GM19438 (cell line): Measurements from ENCODE around the gene KCNIP3.

ENCODE experiments used
- ATAC-seq: cut with Tn5 transposase; IDR thresholded peaks from one replicate; pipeline ENCODE4 v1.9.1; 2021; ENCODE audit warnings: low read depth; ENCODE audit not compliant: unreplicated experiment

KCNIP3 gene

DNA sequence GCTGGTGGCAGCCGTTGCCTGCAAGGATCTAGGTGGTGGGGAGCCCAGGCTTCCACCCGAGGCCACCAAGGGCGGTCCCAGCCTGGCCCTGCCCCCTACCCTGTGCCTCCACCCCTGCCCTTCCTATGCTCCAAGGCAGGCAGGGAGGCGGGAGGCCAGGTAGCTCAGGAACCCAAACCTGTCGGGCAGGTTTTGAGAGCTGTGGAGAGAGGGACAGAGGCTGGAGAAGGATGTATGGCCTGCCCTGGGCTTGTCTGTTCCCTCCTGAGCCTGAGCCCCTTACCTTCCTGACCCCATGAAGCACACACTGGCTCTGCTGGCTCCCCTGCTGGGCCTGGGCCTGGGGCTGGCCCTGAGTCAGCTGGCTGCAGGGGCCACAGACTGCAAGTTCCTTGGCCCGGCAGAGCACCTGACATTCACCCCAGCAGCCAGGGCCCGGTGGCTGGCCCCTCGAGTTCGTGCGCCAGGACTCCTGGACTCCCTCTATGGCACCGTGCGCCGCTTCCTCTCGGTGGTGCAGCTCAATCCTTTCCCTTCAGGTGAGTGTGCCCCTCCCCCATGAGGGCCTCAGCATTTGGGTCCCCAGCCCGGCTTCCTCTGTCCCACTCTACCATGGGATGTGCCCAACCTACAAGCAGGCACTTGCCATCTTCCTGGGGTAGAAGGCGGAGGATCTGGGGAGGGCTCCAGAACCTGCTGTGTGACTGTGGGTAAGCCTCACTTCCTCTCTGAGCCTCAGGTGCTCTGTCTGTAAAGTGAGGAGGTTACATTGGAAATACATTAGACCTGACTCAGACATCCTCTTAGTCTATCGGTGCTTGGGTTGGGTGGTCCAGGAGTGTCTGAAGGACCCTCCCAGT lies 22.6 kb upstream of the KCNIP3 start, which contains the start of gene PROM2:
TSS of gene PROM2 (plus strand) at position 159 of the 860 bp plus-strand sequence. CDS start at position 296, 137 bp downstream.
- ATAC-seq: no peak

DNA sequence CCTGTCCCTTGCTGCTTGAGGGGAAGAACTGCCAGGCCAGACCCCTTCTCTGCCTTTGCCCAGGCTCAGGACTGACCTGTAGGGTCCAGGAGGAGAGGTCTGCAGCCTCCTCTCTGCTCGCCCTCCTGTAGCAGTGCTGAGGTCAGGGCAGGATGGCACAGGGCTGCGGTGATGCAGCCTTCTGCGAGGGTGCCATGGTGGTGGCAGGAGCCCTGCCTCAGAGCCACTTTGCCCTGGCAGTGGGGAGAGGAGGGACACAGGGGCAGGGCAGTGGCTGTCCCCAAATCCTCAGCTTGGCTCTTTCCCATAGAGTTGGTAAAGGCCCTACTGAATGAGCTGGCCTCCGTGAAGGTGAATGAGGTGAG lies 22.0 kb upstream of the KCNIP3 start:
- ATAC-seq: no peak

DNA sequence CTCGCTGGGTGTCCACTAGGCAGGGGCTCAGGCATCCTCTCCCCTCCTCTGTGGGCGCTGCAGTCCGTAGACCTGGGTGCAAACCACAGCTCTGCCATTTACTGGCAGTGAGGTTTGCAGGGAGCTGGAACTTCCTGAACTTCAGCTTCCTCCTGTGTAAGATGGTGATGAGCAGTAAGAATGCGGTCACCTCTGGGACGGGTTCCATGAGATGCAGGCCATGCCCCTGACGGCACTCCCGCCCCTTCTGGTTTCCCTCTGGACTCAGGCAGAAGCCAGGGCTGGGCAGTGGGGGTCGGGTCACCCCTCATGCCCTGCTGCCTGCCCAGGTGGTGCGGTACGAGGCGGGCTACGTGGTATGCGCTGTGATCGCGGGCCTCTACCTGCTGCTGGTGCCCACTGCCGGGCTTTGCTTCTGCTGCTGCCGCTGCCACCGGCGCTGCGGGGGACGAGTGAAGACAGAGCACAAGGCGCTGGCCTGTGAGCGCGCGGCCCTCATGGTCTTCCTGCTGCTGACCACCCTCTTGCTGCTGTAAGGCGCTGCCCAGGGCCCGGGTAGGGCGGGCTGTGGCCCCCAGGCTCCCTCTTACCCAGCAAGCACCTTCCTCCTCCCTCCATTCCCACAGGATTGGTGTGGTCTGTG lies 21.4 kb upstream of the KCNIP3 start:
- no peak for ATAC-seq

DNA sequence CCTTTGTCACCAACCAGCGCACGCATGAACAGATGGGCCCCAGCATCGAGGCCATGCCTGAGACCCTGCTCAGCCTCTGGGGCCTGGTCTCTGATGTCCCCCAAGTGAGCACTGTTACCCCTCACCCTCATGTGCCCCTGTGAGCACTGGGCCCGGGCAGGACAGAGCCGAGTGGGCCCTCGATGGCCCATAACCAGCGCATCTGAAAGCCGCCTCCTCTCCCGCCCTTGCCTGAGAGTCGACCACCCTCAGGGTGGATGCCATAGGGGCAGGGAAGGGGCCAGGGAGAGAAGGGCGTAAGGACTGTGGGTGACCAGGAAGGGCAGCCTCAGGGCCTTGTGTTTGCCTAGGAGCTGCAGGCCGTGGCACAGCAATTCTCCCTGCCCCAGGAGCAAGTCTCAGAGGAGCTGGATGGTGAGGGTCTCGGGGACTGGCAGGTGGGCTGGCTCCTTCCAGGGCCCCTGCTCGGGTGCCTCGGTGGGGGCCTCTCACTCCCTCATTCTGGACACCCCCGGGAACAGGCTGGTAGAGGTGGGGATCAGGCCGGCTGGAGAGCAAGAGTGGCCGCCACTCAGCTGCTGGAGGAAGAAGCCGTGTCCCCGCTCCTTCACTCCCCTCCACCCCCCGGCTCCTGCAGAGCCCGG lies 20.8 kb upstream of the KCNIP3 start:
- no peak for ATAC-seq

DNA sequence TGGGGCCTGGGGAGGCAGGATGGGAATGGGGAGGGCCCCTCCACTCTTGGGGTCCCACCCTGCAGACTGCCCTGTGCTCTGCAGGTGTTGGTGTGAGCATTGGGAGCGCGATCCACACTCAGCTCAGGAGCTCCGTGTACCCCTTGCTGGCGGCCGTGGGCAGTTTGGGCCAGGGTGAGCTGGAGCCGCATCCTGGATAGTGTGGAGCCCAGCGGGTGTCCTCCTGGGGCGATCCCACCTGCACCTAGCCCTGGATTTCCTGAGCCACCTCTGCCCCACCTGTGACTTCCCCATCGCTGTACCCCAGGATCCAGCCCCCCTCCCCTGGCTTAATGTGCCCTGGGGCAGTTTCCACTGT lies 20.3 kb upstream of the KCNIP3 start:
- ATAC-seq: no peak

DNA sequence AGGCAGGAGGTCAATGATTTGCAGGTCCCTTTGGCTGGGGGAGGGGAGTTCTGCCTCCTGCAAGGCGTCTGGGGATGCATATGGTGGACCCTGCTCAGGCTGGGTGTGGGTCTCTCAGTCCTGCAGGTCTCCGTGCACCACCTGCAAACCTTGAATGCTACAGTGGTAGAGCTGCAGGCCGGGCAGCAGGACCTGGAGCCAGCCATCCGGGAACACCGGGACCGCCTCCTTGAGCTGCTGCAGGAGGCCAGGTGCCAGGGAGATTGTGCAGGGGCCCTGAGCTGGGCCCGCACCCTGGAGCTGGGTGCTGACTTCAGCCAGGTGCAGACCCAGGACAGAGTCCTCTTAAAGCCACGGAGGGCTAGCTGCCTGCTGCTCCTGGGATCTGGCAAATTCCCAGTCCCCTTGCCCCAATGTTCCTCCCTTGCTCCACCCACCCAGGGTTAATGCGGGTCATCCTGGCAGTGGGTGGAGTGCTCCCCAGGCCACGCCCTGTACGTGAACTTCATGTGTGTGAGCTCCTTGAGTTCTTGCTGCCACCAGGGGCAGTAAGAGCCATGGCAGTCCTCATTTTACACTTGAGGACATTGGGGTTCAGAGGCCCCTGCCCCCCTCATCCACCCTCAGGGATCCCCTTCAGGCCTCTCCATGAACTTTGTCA lies 19.8 kb upstream of the KCNIP3 start:
- ATAC-seq: no peak

DNA sequence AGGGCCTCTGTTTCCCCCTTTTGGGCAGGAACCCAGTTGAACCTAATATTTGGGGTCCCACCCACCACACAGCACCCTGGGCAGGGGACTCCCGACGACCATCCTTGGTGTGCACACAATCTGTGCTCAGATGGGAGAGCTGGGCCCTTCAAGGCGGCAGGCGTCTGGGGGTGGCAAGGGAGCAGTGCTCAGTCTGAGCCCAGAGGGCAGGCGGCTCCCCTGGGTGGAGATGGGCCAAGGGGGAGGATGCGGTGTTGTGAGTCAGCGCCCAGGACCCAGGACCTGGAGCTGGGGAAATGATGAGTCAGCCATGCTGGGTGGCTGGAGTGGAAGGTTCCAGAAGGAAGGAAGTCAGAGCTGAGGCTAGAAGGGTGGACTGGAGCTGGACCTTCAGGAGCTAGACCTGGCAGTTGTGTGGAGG lies 19.1 kb upstream of the KCNIP3 start:
- no peak for ATAC-seq

DNA sequence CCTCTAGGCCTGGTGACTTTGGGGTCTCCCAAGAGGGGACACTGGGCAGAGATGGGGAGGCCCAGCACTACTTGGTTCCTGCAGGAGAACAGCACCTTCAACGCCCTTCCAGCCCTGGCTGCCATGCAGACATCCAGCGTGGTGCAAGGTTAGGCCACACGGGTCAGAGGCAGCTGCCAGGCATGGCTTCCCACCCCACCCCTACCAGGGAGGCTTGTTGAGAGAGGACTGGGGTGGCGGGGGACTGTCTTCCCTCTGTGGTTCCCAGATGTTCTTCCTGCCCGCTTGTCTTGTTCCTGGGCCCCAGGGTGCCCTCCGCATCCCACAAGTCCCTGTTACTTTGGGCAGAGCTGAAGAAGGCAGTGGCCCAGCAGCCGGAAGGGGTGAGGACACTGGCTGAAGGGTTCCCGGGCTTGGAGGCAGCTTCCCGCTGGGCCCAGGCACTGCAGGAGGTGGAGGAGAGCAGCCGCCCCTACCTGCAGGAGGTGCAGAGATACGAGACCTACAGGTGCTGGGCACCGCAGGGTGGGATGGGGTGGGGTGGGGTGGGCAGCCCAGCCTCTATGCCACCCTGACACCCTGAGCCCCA lies 18.4 kb upstream of the KCNIP3 start:
- ATAC-seq: no peak

DNA sequence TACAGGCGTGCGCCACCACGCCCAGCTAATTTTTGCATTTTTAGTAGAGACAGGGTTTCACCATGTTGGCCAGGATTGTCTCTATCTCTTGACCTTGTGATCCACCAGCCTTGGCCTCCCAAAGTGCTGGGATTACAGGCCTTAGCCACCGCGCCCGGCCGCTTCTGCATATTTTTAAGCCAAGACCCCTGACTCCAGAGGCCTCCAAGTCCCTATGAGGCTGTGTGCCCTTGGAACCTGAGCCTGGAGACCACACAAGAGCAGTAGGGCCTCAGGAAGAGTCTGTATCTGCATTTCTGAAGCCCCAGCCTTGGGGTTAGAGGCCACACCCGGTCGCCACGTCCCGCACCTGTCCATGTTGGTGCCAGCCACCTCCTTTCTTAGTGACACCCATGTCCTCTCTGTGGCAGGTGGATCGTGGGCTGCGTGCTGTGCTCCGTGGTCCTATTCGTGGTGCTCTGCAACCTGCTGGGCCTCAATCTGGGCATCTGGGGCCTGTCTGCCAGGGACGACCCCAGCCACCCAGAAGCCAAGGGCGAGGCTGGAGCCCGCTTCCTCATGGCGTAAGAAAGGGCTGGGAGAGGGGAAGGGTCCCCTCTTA lies 17.6 kb upstream of the KCNIP3 start:
- ATAC-seq: no peak

DNA sequence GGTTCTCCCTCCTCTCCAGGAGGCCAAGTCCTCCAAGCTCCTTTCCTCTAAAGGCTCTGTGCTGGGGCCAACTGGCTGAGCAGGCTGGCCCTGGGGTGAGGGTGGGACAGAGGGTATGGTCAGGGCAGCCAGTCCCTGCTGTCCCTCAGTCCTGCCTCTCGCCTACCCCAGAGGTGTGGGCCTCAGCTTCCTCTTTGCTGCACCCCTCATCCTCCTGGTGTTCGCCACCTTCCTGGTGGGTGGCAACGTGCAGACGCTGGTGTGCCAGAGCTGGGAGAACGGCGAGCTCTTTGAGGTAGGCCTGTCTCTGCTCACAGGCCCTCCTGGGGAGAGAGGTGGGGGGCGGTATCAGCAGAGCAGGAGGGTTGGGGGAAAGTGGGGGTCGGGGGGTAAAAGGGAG lies 16.1 kb upstream of the KCNIP3 start:
- ATAC-seq: no peak

DNA sequence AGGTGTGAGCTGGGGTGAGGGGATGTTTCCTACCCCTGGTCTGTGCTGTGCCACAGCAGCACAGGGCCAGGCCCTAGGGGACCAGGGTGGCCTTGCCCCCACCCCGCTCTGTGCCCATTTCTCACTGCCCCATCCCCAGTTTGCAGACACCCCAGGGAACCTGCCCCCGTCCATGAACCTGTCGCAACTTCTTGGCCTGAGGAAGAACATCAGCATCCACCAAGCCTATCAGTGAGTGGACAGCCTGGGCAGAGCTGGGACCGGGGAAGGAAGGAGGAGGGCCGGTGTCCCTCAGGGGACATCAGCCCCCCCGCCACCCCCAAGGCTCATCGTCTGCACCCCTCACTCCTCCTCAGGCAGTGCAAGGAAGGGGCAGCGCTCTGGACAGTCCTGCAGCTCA lies 15.4 kb upstream of the KCNIP3 start:
- ATAC-seq: no peak

DNA sequence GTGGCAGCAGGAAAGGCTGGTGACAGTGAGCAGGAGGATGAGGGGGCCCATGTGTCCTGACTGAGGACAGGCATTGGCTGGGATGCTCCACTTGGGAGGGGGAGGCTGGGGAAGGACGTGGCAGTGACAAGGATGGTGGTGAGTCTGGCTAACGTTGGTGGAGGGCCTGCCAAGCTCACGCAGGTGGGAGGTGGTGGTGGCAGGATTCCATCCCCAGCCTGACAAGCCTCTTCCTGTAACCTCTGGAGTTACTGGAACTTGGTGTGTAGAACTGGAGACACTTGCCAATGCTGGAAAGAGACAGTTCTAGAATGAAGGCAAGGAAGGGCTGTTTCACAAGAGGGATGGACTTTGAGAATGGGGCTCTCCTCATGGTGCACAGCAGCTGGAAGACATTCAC lies 14.7 kb upstream of the KCNIP3 start:
- no peak for ATAC-seq

DNA sequence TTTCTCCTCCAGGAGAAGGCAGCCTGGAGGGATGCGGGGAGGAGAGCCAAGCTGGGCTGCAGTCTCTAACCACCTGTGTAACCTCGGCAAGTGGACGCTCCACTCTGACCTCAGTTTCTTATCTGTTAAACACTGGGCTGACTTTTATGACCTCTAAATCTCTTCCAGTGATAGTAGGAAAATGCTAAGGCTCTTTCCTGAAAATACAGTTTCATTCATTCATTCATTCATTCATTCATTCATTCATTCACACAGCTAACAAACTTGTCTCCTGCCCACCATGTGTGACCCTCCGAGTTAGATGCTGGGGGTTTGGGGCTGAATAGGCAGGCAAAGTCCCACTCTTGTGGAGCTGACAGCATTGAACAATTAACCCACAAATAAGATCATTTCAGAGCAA lies 13.6 kb upstream of the KCNIP3 start:
- no peak for ATAC-seq

DNA sequence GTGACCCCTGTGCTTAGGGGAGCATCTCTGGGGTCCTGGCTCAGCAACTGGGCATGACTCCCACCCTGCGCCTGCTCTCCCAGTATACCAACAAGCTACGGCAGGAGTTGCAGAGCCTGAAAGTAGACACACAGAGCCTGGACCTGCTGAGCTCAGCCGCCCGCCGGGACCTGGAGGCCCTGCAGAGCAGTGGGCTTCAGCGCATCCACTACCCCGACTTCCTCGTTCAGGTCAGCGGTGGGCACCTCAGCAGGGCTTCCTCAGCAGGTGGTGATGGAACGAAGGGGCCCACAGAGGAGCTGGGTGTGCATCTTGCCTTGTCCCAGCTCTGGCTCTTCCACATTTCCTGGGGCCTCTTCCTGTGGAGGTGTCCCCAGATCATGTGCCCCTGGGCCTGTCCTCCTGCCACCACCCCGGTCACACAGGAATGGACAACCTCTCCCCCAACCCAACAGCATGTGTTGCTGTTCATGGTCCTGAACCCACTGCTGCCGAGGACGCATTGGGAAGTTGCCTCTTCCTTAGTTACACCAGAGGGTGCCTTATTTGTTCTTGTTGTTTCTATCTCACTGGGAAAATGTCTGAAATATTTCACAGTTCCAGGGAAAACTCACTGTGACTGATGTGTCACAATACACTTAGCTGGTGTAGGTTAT lies 12.1 kb upstream of the KCNIP3 start:
- no peak for ATAC-seq

DNA sequence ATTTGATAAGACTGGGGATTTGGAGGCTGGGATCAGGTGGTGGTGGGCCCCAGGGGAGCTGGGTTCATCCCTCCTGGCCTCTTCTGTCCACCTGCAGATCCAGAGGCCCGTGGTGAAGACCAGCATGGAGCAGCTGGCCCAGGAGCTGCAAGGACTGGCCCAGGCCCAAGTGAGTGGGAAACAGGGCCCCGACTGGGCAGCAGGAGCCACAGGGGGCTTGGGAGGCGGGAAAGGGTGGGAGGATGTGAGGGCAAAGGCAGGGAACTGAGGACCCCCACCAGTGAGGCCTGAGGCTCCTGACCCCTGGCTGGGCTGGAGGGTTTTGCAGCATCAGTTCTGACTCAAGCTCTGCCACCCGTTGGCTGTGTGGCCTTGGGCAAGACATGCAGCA lies 11.6 kb upstream of the KCNIP3 start:
- no peak for ATAC-seq

DNA sequence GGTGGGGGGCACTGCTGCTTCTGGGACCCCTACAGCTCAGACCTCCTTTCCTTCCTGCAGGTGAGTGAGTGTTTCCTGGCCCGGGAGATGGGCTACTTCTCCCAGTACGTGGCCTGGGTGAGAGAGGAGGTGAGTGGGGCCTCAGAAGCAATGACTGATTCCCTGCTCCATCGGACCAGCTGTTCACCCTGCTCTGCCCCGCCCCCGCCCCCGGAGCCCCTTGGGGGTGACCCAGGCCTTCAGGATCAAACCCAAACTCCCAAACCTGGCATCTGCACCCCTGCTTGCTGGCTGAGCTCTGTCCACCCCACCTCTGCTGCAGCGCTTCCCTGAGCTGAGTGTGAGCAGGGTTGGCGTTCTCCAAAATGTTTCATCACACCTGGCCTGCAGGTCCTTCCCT lies 9.8 kb upstream of the KCNIP3 start:
- ATAC-seq: no peak

DNA sequence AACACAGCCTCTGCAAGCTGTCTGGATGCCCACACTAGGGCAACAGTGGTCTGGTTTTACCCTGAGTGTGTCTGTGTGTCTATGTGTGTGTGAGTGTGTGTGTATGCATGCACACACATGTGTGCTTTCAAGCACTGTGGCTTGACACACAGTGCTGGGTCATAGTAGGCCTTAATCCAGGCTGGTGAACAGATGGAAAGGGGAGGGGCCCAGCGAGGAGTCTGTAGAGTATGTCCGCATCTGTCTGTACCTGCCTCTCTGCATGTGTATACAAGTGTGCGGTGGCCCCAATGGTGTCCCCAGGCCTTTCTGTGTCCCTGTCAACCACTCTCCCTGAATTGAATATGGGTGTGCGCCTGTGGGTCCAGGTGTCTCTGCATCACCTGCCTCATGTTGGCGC lies 9.3 kb upstream of the KCNIP3 start:
- no peak for ATAC-seq

DNA sequence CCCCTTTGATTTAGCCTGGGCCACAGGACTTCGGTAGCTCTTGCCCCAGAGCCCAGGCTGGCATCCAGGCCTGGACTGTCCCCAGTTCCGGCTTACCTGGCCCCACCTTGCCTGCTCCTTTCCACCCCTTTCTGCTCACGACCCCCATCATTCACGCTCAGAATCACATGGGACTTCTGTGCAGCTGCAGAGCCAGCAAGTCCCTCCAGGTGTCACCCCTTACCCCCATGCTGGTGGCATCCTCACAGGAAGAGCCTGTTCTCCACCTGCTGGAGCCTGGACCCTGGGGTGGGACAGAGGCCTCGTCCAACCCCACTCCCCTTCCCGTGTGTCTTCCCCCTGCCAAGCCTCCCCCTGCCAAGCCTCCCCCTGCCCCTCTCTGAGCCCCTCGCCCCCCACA lies 7.9 kb upstream of the KCNIP3 start:
- no peak for ATAC-seq

DNA sequence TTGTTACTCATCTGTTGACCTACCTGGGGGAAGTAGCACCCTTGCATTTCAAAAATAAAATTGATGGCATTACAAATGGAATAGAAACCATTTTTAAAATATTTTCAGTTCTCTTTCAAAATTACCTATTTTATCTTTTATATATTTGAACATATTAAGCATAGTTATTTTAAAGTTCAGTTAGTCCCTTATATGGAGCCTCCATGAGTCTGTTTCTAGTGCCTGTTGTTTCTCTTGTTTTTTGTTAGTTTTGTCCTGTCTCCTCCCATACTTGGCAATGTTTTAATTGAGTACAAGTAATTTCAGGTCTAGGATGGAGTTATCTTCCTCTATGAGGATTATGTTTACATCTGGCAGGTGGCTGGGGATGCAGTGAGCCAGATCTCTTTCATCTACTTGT lies 5.9 kb upstream of the KCNIP3 start:
- ATAC-seq: no peak

DNA sequence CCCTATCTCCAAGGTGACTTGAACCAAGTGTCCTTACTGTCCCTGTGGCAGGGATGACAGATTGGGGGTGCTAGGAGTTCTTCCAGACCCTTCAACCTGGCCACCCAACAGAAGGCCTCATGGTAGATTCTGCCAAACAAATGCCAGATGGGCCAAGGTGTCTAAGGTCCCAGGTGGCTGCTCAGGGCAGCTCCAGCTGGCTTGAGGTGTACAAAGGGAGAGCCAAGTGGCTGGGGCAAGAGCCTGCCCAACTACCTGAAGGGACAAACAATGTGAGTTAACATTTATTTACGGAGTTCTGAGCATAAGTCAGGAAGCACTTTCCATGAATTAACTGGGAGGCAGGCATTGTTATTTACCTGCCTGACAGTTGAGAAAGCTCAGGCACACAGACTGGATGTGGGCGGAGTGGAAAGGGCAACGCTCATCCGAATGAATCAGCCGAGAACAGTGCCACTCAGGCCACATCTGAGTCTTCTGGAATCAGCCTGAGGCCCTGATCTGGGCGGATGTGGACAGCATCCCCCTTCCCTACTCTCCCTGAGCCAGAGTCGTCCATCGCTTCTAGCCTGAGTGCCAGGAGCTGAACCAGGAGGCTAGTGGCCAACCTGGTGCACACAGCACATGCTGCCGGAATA lies 4.4 kb upstream of the KCNIP3 start:
- ATAC-seq: no peak
